Common myeloid progenitor, CD34-positive (primary cell): ENCODE measurements around the gene KCNS1.

Experiments used
- CTCF ChIA-PET: fragments of 350-600 bp; sonication (Branson Sonifier 250); formaldehyde crosslinking; loops from one replicate; lab custom pipeline; 2021; ENCODE audit warnings: antibody characterized with exemption; lab: Charles Lee
- POLR2A ChIA-PET: fragments of 350-600 bp; sonication (Branson Sonifier 250); formaldehyde crosslinking; loops from one replicate; lab custom pipeline; 2021; ENCODE audit warnings: antibody characterized with exemption; lab: Charles Lee
- DNase-seq, 3 donors: peaks; one replicate each; pipeline versions ENCODE4 v3.0.0 to v3.0.0-alpha.2; 2013
- H3K27ac ChIP-seq, 2 experiments: 1 replicate in 1 of 2; 2 replicates in 1 of 2; pipeline ENCODE4 v1.7.0; 2013; ENCODE audit warnings: inconsistent platforms in 2 of 2, low read length in 2 of 2, mild to moderate bottlenecking in 2 of 2, low read depth in 1 of 2, moderate library complexity in 1 of 2; ENCODE audit not compliant: severe bottlenecking in 2 of 2, insufficient read depth in 1 of 2, poor library complexity in 1 of 2
- H3K27me3 ChIP-seq, 5 experiments: replicated peaks in 2 of 5; 1 replicate in 3 of 5; 2 replicates in 2 of 5; pipeline versions ENCODE4 v1.6.1 to v1.7.0; 2013; ENCODE audit warnings: low read length in 4 of 5, mild to moderate bottlenecking in 2 of 5, moderate library complexity in 2 of 5, inconsistent platforms in 1 of 5; ENCODE audit not compliant: insufficient read depth in 5 of 5, control insufficient read depth in 4 of 5
- H3K36me3 ChIP-seq, 4 experiments: 1 replicate in 2 of 4; 2 replicates in 2 of 4; pipeline versions ENCODE4 v1.6.1 to v1.7.0; 2013; ENCODE audit warnings: low read length in 3 of 4, control low read depth in 1 of 4, mild to moderate bottlenecking in 1 of 4; ENCODE audit not compliant: control insufficient read depth in 4 of 4, insufficient read depth in 4 of 4
- H3K4me1 ChIP-seq, 4 experiments: 1 replicate in 3 of 4; 2 replicates in 1 of 4; pipeline versions ENCODE4 v1.6.1 to v1.7.1; 2013; ENCODE audit warnings: low read length in 3 of 4, mild to moderate bottlenecking in 3 of 4, control low read depth in 1 of 4, inconsistent platforms in 1 of 4, moderate library complexity in 1 of 4; ENCODE audit not compliant: control insufficient read depth in 4 of 4, insufficient read depth in 4 of 4; ENCODE audit errors: control extremely low read depth in 1 of 4
- H3K4me3 ChIP-seq, 7 experiments: 1 replicate in 4 of 7; 2 replicates in 3 of 7; pipeline versions ENCODE4 v1.5.1 to v1.7.0; 2013; ENCODE audit warnings: mild to moderate bottlenecking in 7 of 7, low read length in 6 of 7, moderate library complexity in 6 of 7, inconsistent platforms in 2 of 7, low read depth in 2 of 7, control low read depth in 1 of 7; ENCODE audit not compliant: insufficient read depth in 4 of 7, control insufficient read depth in 1 of 7; ENCODE audit errors: extremely low read depth in 1 of 7
- H3K9me3 ChIP-seq, 5 experiments: 1 replicate in 4 of 5; 2 replicates in 1 of 5; pipeline versions ENCODE4 v1.6.1 to v1.7.1; 2013; ENCODE audit warnings: low read length in 4 of 5, mild to moderate bottlenecking in 2 of 5, inconsistent platforms in 1 of 5, low read depth in 1 of 5, moderate library complexity in 1 of 5; ENCODE audit not compliant: control insufficient read depth in 4 of 5, insufficient read depth in 2 of 5; ENCODE audit errors: control extremely low read depth in 1 of 5
- WGBS: methylation state at CpG from one replicate; pipeline ENCODE4 v1.1.5; 2013; ENCODE audit not compliant: insufficient coverage; 5-methylcytosine and 5-hydroxymethylcytosine counted together

Gene KCNS1

DNA sequence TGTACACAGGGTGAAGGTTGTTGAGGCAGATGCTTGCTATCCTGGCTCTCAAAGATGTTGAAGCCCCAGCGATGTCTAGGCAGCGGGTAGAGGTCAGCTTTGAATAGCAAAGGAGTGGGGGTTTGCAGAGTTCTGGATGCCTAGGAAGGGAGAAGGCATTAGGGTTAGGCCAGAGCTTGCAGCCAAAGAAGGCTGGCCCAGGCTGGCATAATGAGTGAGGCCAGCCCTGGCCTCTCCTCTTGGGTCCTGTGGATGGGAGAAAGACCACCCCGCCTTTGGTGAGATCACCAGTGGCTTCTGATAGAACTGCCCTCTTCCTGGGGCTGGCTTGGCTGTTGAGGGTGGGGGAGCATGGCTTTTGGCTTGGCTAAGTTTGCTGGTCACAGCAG is 14.5 kb upstream of the KCNS1 start:
- H3K36me3 ChIP-seq = no peaks in the 10 kb centered on the region
- H3K4me1 ChIP-seq = no peaks in the 10 kb centered on the region
- no peak for DNase-seq
- H3K4me3 ChIP-seq = no peak overlapping the region
- WGBS = 89% methylated on average over 1 of the region's 3 CpGs
- ChIA-PET CTCF (interaction anchor here (0.8 to 4.4 kb wide), 3 partner anchors 22 to 104 kb away, joined by 3 to 25 read pairs (median 3); no protein-coding TSS in a partner anchor), POLR2A (no interaction called here)
- no peak overlapping the region for H3K27ac ChIP-seq
- H3K9me3 ChIP-seq = no peaks in the 10 kb centered on the region
- H3K27me3 ChIP-seq = peaks cover 0 to 24% (median 12%) of the 10 kb centered on the region in 5 experiments

- H3K4me3 ChIP-seq = no peak within 1 kb of the TSS
- H3K9me3 ChIP-seq = no peaks in the 10 kb centered on the region
- 65% methylated on average over 7 of the region's 16 CpGs for WGBS
- no peak within 1 kb of the TSS for H3K27ac ChIP-seq
- DNase-seq = peak in 1 of 3 donors; percentile 19
- ChIA-PET POLR2A (no interaction called here), CTCF (interaction anchor here (0.8 to 4.4 kb wide), 3 partner anchors 25 to 104 kb away, joined by 3 to 25 read pairs (median 3); no protein-coding TSS in a partner anchor)
- peaks cover 0 to 27% (median 11%) of the 10 kb centered on the region in 5 experiments for H3K27me3 ChIP-seq
- no peaks in the 10 kb centered on the region for H3K36me3 ChIP-seq
- H3K4me1 ChIP-seq = no peaks in the 10 kb centered on the region
These were observed 13.8 kb upstream of the KCNS1 start, which contains the start of gene WFDC5 for GRCh38 chr20:45114465-45115385. Gene WFDC5, minus strand, starts transcription at chr20:45115174. Its CDS starts 91 bp downstream, at chr20:45115083.

- H3K4me3 ChIP-seq = no peak overlapping the region
- 100% methylated on average over 3 of the region's 3 CpGs for WGBS
- DNase-seq = no peak
- ChIA-PET POLR2A (no interaction called here), CTCF (interaction anchor here (0.9 to 4.4 kb wide), 5 partner anchors 26 to 85 kb away, joined by 3 to 25 read pairs (median 3); no protein-coding TSS in a partner anchor)
- H3K4me1 ChIP-seq = no peaks in the 10 kb centered on the region
- peaks cover 0 to 30% (median 11%) of the 10 kb centered on the region in 5 experiments for H3K27me3 ChIP-seq
- no peak overlapping the region for H3K27ac ChIP-seq
- no peaks in the 10 kb centered on the region for H3K36me3 ChIP-seq
- H3K9me3 ChIP-seq = no peaks in the 10 kb centered on the region
These were observed 12.9 kb upstream of the KCNS1 start for GRCh38 chr20:45113865-45114264.

GRCh38 chr20:45112754-45113153 is 11.8 kb upstream of the KCNS1 start:
- H3K27ac ChIP-seq = no peak overlapping the region
- H3K9me3 ChIP-seq = no peaks in the 10 kb centered on the region
- no peak for DNase-seq
- peaks cover 0 to 34% (median 15%) of the 10 kb centered on the region in 5 experiments for H3K27me3 ChIP-seq
- CTCF ChIA-PET = interaction anchor here (0.7 to 5.1 kb wide), 7 partner anchors 11 to 179 kb away, joined by 3 to 49 read pairs (median 3); partner anchors contain the start of gene WFDC12
- POLR2A ChIA-PET = interaction anchor here (0.6 kb wide), 1 partner anchor 564 kb away, joined by 3 read pairs; no protein-coding TSS in a partner anchor
- H3K4me1 ChIP-seq = no peaks in the 10 kb centered on the region
- H3K36me3 ChIP-seq = no peaks in the 10 kb centered on the region
- no peak overlapping the region for H3K4me3 ChIP-seq

DNA sequence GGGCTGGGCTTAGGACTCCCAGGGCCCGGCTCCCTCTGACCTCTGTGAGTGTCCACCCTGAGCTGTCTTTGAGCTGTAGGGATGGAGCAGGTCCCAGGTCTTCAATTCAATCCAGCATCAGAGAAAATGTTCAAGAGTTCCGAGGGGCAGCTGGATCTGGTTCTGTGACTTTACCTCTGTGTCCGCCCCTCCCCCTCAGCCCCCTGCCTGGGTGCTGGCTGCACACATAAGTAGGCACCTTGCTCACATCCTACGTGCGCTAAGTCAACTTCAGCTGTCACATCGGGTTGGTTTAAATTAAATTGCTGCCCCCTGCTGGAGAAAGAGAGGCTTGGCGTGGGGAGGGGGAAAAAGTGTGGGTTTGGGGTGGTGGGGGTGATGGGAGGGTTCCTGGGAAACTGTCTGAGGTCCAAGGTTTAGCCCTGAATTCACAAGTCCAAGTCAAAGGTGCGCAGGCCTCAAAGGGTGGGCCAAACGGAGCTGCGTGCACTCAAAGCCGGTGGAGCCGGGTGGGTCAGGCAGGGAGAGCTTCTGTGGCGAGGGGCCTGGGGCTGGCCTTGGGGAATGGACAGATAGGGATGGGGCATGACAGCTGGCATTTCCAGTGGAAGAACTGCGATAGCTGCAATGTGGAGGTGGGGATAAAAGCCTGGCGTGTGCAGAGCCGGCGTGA is 11.0 kb upstream of the KCNS1 start:
- peaks cover 0 to 34% (median 18%) of the 10 kb centered on the region in 5 experiments for H3K27me3 ChIP-seq
- WGBS = 66% methylated on average over 17 of the region's 17 CpGs
- H3K36me3 ChIP-seq = no peaks in the 10 kb centered on the region
- no peaks in the 10 kb centered on the region for H3K4me1 ChIP-seq
- peak in 1 of 3 donors; percentile 29 for DNase-seq
- no peaks in the 10 kb centered on the region for H3K9me3 ChIP-seq
- no peak overlapping the region for H3K4me3 ChIP-seq
- ChIA-PET CTCF (interaction anchor here (0.7 to 5.1 kb wide), 10 partner anchors 10 to 180 kb away, joined by 3 to 49 read pairs (median 3); partner anchors contain the start of gene WFDC12), POLR2A (no interaction called here)
- H3K27ac ChIP-seq = no peak overlapping the region

- ChIA-PET CTCF (interaction anchor here (0.9 to 5.1 kb wide), 7 partner anchors 10 to 180 kb away, joined by 3 to 49 read pairs (median 4); no protein-coding TSS in a partner anchor), POLR2A (no interaction called here)
- H3K4me3 ChIP-seq = no peak overlapping the region
- H3K36me3 ChIP-seq = no peaks in the 10 kb centered on the region
- DNase-seq = no peak
- peaks cover 0 to 37% (median 20%) of the 10 kb centered on the region in 5 experiments for H3K27me3 ChIP-seq
- no peaks in the 10 kb centered on the region for H3K4me1 ChIP-seq
- H3K9me3 ChIP-seq = no peaks in the 10 kb centered on the region
- 92% methylated on average over 11 of the region's 11 CpGs for WGBS
- H3K27ac ChIP-seq = no peak overlapping the region
These were observed 10.4 kb upstream of the KCNS1 start for GRCh38 chr20:45111285-45111684.
